ENCODE data around the gene MIF4GD. TPM values are rescaled to one million over a fixed set of nuclear protein-coding genes. Genes with fewer than 3 reads are reported as not detected.

Gene MIF4GD
- polyA plus RNA-seq, 1 donor from 2014 or later: 27.7 TPM

- Histone ChIP-seq H4K20me1 (ENCODE audit: insufficient read depth) (no peaks in the 10 kb centered on the region), H3F3A (ENCODE audit: insufficient read depth, low read length, poor library complexity, severe bottlenecking) (no peaks in the 10 kb centered on the region), H3K4me3 (ENCODE audit: low read length) (no peak overlapping the region), H3K9ac (ENCODE audit: low read length) (no peak overlapping the region), H3K9me2 (ENCODE audit: insufficient read depth, low read length) (no peaks in the 10 kb centered on the region), H3K9me3 (ENCODE audit: low read length) (no peaks in the 10 kb centered on the region), H3K27me3 (ENCODE audit: insufficient read depth, low read depth, low read length) (no peaks in the 10 kb centered on the region), H3K4me2 (ENCODE audit: low read length) (no peak overlapping the region), H3K79me2 (replicated peaks; ENCODE audit: insufficient read depth, low read length) (no peaks in the 10 kb centered on the region), H3K36me3 (ENCODE audit: insufficient read depth, low read length) (no peaks in the 10 kb centered on the region), H2AFZ (ENCODE audit: low read depth, low read length) (no peak overlapping the region), H3K27ac (ENCODE audit: low read length) (no peak overlapping the region)
- TF ChIP-seq RAD21 (conservative IDR thresholded peaks at IDR 0.05): no peak
- TF ChIP-seq EP300 (conservative IDR thresholded peaks at IDR 0.05; ENCODE audit: poor library complexity, severe bottlenecking): no peak
These were observed 31.1 kb downstream of the MIF4GD start for GRCh38 chr17:75239778-75240393.

- H3K9ac ChIP-seq (ENCODE audit: low read length): no peak overlapping the region
- H3K4me3 ChIP-seq (ENCODE audit: low read length): no peak overlapping the region
- no peaks in the 10 kb centered on the region for H3K36me3 ChIP-seq (ENCODE audit: insufficient read depth, low read length)
- H3K4me2 ChIP-seq (ENCODE audit: low read length): no peak overlapping the region
- H3K9me3 ChIP-seq (ENCODE audit: low read length): no peaks in the 10 kb centered on the region
- no peak overlapping the region for H2AFZ ChIP-seq (ENCODE audit: low read depth, low read length)
- H4K20me1 ChIP-seq (ENCODE audit: insufficient read depth): no peaks in the 10 kb centered on the region
- no peaks in the 10 kb centered on the region for H3K79me2 ChIP-seq (replicated peaks; ENCODE audit: insufficient read depth, low read length)
- no peak for TF ChIP-seq SMC3 (conservative IDR thresholded peaks at IDR 0.05; ENCODE audit: poor library complexity)
- TF ChIP-seq REST (IDR thresholded peaks at IDR 0.05; ENCODE audit: borderline replicate concordance): no peak
- no peak for TF ChIP-seq TAF1 (IDR thresholded peaks at IDR 0.05; ENCODE audit: low read depth)
- TF ChIP-seq EZH2 (IDR thresholded peaks at IDR 0.05; ENCODE audit: borderline replicate concordance, insufficient read depth, low read length, poor library complexity, severe bottlenecking): no peak
- H3K9me2 ChIP-seq (ENCODE audit: insufficient read depth, low read length): no peaks in the 10 kb centered on the region
- H3K27me3 ChIP-seq (ENCODE audit: insufficient read depth, low read depth, low read length): no peaks in the 10 kb centered on the region
- H3K27ac ChIP-seq (ENCODE audit: low read length): no peak overlapping the region
- H3F3A ChIP-seq (ENCODE audit: insufficient read depth, low read length, poor library complexity, severe bottlenecking): no peaks in the 10 kb centered on the region
These were observed 31.8 kb downstream of the MIF4GD start for GRCh38 chr17:75239214-75239613.

GRCh38 chr17:75238684-75239191 is 32.3 kb downstream of the MIF4GD start:
- TF ChIP-seq SMC3 (conservative IDR thresholded peaks at IDR 0.05; ENCODE audit: poor library complexity) (peak; percentile 72), RAD21 (conservative IDR thresholded peaks at IDR 0.05) (peak; percentile 47), MXI1 (conservative IDR thresholded peaks at IDR 0.05; ENCODE audit: poor library complexity, severe bottlenecking) (no peak), CTCF (IDR thresholded peaks at IDR 0.05; ENCODE audit: poor library complexity, severe bottlenecking) (peak; percentile 76)
- no peak overlapping the region for H3K4me3 ChIP-seq (ENCODE audit: low read length)
- H3K36me3 ChIP-seq (ENCODE audit: insufficient read depth, low read length): no peaks in the 10 kb centered on the region
- no peaks in the 10 kb centered on the region for H3F3A ChIP-seq (ENCODE audit: insufficient read depth, low read length, poor library complexity, severe bottlenecking)
- no peaks in the 10 kb centered on the region for H4K20me1 ChIP-seq (ENCODE audit: insufficient read depth)
- no peak overlapping the region for H2AFZ ChIP-seq (ENCODE audit: low read depth, low read length)
- no peak overlapping the region for H3K27ac ChIP-seq (ENCODE audit: low read length)
- H3K27me3 ChIP-seq (ENCODE audit: insufficient read depth, low read depth, low read length): no peaks in the 10 kb centered on the region
- no peak overlapping the region for H3K4me2 ChIP-seq (ENCODE audit: low read length)
- H3K79me2 ChIP-seq (replicated peaks; ENCODE audit: insufficient read depth, low read length): no peaks in the 10 kb centered on the region
- H3K9me3 ChIP-seq (ENCODE audit: low read length): no peaks in the 10 kb centered on the region
- H3K9ac ChIP-seq (ENCODE audit: low read length): no peak overlapping the region
- H3K9me2 ChIP-seq (ENCODE audit: insufficient read depth, low read length): no peaks in the 10 kb centered on the region
